HG03280 (cell line): Measurements from ENCODE around the gene RPTOR.

Source experiments
- ATAC-seq: cut with Tn5 transposase; IDR thresholded peaks from one replicate; pipeline ENCODE4 v1.9.1; 2021; ENCODE audit warnings: mild to moderate bottlenecking, moderate library complexity; ENCODE audit not compliant: unreplicated experiment

RPTOR gene

GRCh38 chr17:80984749-80985148 lies 440.1 kb downstream of the RPTOR start:
- ATAC-seq = no peak

- no peak for ATAC-seq
Observed at GRCh38 chr17:80986046-80986445, 441.4 kb downstream of the RPTOR start.

GRCh38 chr17:80986816-80987475 lies 442.3 kb downstream of the RPTOR start:
- ATAC-seq = no peak

- no peak for ATAC-seq
Observed at GRCh38 chr17:80987941-80988461, 443.4 kb downstream of the RPTOR start.

- ATAC-seq = no peak
Observed at GRCh38 chr17:80989586-80989913, 444.9 kb downstream of the RPTOR start.

- no peak for ATAC-seq
Observed at GRCh38 chr17:80990921-80991644, 446.4 kb downstream of the RPTOR start.

- peak; percentile 54 for ATAC-seq
Observed at GRCh38 chr17:80991645-80992076, 447.0 kb downstream of the RPTOR start, which contains the start of gene CHMP6. CHMP6 (plus strand) TSS chr17:80991841; CDS start chr17:80991919, 78 bp downstream.

GRCh38 chr17:80992077-80992947 lies 447.7 kb downstream of the RPTOR start:
- peak; percentile 14 for ATAC-seq

GRCh38 chr17:80992948-80993624 lies 448.4 kb downstream of the RPTOR start:
- no peak for ATAC-seq

- no peak for ATAC-seq
Observed at GRCh38 chr17:80995131-80995530, 450.5 kb downstream of the RPTOR start.

- ATAC-seq = no peak
Observed at GRCh38 chr17:80996422-80997305, 452.0 kb downstream of the RPTOR start.

- no peak for ATAC-seq
Observed at GRCh38 chr17:80997424-80998117, 452.9 kb downstream of the RPTOR start.

GRCh38 chr17:80998118-80998747 lies 453.6 kb downstream of the RPTOR start:
- ATAC-seq = no peak

GRCh38 chr17:80998748-80999535 lies 454.3 kb downstream of the RPTOR start:
- ATAC-seq = no peak

GRCh38 chr17:80999536-81000333 lies 455.1 kb downstream of the RPTOR start:
- ATAC-seq = no peak

- no peak for ATAC-seq
Observed at GRCh38 chr17:81000334-81000630, 455.6 kb downstream of the RPTOR start.

- no peak for ATAC-seq
Observed at GRCh38 chr17:81000631-81001357, 456.2 kb downstream of the RPTOR start.
